IgD-negative memory B cell (primary cell): ENCODE data around the gene EIF4A3. TPM values are rescaled to one million over a fixed set of nuclear protein-coding genes. Genes with fewer than 3 reads are reported as not detected.

Experiments
- H3K27ac Mint-ChIP-seq, 3 donors: one replicate each; pipeline ENCODE4 v1.8.0; 2020 to 2022; ENCODE audit warnings: mild to moderate bottlenecking in 3 of 3, mixed read lengths in 3 of 3, moderate library complexity in 1 of 3
- H3K27me3 Mint-ChIP-seq: one replicate; pipeline ENCODE4 v1.8.0; 2021; ENCODE audit warnings: mixed read lengths
- H3K36me3 Mint-ChIP-seq: one replicate; pipeline ENCODE4 v1.8.0; 2020; ENCODE audit warnings: mild to moderate bottlenecking, mixed read lengths
- H3K4me1 Mint-ChIP-seq, 3 donors: one replicate each; pipeline ENCODE4 v1.8.0; 2020 to 2022; ENCODE audit warnings: mixed read lengths in 3 of 3, mild to moderate bottlenecking in 1 of 3
- H3K4me3 Mint-ChIP-seq, 4 donors: one replicate each; pipeline ENCODE4 v1.8.0; 2020 to 2022; ENCODE audit warnings: mild to moderate bottlenecking in 4 of 4, mixed read lengths in 4 of 4, moderate library complexity in 3 of 4
- H3K9me3 Mint-ChIP-seq, 3 donors: one replicate each; pipeline ENCODE4 v1.8.0; 2020 to 2021; ENCODE audit warnings: mixed read lengths in 3 of 3, mild to moderate bottlenecking in 1 of 3
- polyA plus RNA-seq: library from polyadenylated mRNA; unstranded; fragments of 300-500 nt; fragmentation: Illumina TruSeq; gene quantifications from one replicate; pipeline ENCODE4 v1.2.3, GENCODE V29; 2021

The EIF4A3 gene
- polyA plus RNA-seq, 1 donor from 2014 or later: 71.0 TPM

GRCh38 chr17:80116921-80117380, 30.0 kb downstream of the EIF4A3 start:
- Mint-ChIP-seq H3K4me1 (peaks cover 0 to 3% (median 0%) of the 10 kb centered on the region in 3 donors), H3K27me3 (no peaks in the 10 kb centered on the region), H3K36me3 (peaks cover 3% of the 10 kb centered on the region), H3K9me3 (peaks cover 2 to 8% (median 2%) of the 10 kb centered on the region in 3 donors), H3K27ac (no peak overlapping the region), H3K4me3 (no peak overlapping the region)

GRCh38 chr17:80116276-80116920, 30.5 kb downstream of the EIF4A3 start:
- peaks cover 0 to 3% (median 0%) of the 10 kb centered on the region in 3 donors for H3K4me1 Mint-ChIP-seq
- H3K36me3 Mint-ChIP-seq: peaks cover 3% of the 10 kb centered on the region
- H3K9me3 Mint-ChIP-seq: peaks cover 2 to 8% (median 2%) of the 10 kb centered on the region in 3 donors
- H3K4me3 Mint-ChIP-seq: no peak overlapping the region
- H3K27ac Mint-ChIP-seq: no peak overlapping the region
- H3K27me3 Mint-ChIP-seq: no peaks in the 10 kb centered on the region

DNA sequence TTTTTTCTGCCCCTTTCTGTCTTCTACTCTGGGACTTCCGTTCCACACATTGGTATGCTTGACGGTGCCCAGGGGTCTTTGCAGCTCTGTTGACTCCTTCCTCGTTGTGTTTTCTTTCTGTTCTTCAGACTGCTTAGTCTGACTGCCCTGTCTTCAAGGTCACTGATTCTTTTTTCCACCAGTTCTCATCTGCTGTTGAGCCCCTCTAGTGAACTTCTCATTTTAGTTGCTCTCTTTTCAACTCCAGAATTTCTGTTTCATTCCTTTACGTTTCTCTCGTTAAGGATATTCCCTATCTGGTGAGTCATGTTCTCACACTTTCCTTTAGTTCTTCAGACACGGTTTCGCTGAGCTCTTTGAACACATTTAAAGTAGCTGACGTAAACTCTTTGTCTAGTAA, 31.8 kb downstream of the EIF4A3 start:
- peaks cover 3% of the 10 kb centered on the region for H3K36me3 Mint-ChIP-seq
- H3K4me1 Mint-ChIP-seq: peaks cover 0 to 3% (median 0%) of the 10 kb centered on the region in 3 donors
- H3K9me3 Mint-ChIP-seq: peaks cover 2 to 8% (median 2%) of the 10 kb centered on the region in 3 donors
- no peak overlapping the region for H3K4me3 Mint-ChIP-seq
- H3K27me3 Mint-ChIP-seq: no peaks in the 10 kb centered on the region
- no peak overlapping the region for H3K27ac Mint-ChIP-seq

GRCh38 chr17:80114758-80115157, 32.2 kb downstream of the EIF4A3 start:
- H3K27me3 Mint-ChIP-seq: no peaks in the 10 kb centered on the region
- peaks cover 0 to 3% (median 0%) of the 10 kb centered on the region in 3 donors for H3K4me1 Mint-ChIP-seq
- H3K27ac Mint-ChIP-seq: no peak overlapping the region
- H3K36me3 Mint-ChIP-seq: peaks cover 3% of the 10 kb centered on the region
- no peak overlapping the region for H3K4me3 Mint-ChIP-seq
- H3K9me3 Mint-ChIP-seq: peaks cover 2 to 8% (median 2%) of the 10 kb centered on the region in 3 donors

- Mint-ChIP-seq H3K27me3 (no peaks in the 10 kb centered on the region), H3K27ac (no peak overlapping the region), H3K9me3 (peaks cover 2 to 8% (median 2%) of the 10 kb centered on the region in 3 donors), H3K4me1 (peaks cover 0 to 3% (median 0%) of the 10 kb centered on the region in 3 donors), H3K4me3 (no peak overlapping the region), H3K36me3 (peaks cover 3% of the 10 kb centered on the region)
Observed at GRCh38 chr17:80113033-80113484, 33.9 kb downstream of the EIF4A3 start.

- peaks cover 0 to 3% (median 0%) of the 10 kb centered on the region in 3 donors for H3K4me1 Mint-ChIP-seq
- H3K36me3 Mint-ChIP-seq: peaks cover 3% of the 10 kb centered on the region
- H3K9me3 Mint-ChIP-seq: peaks cover 2 to 8% (median 2%) of the 10 kb centered on the region in 3 donors
- H3K27ac Mint-ChIP-seq: no peak overlapping the region
- H3K27me3 Mint-ChIP-seq: no peaks in the 10 kb centered on the region
- no peak overlapping the region for H3K4me3 Mint-ChIP-seq
Observed at GRCh38 chr17:80112471-80113032, 34.4 kb downstream of the EIF4A3 start.

GRCh38 chr17:80111702-80112470, 35.0 kb downstream of the EIF4A3 start:
- Mint-ChIP-seq H3K4me1 (peaks cover 0 to 3% (median 0%) of the 10 kb centered on the region in 3 donors), H3K27me3 (no peaks in the 10 kb centered on the region), H3K36me3 (peaks cover 3% of the 10 kb centered on the region), H3K27ac (no peak overlapping the region), H3K4me3 (no peak overlapping the region), H3K9me3 (peaks cover 2 to 8% (median 2%) of the 10 kb centered on the region in 3 donors)

DNA sequence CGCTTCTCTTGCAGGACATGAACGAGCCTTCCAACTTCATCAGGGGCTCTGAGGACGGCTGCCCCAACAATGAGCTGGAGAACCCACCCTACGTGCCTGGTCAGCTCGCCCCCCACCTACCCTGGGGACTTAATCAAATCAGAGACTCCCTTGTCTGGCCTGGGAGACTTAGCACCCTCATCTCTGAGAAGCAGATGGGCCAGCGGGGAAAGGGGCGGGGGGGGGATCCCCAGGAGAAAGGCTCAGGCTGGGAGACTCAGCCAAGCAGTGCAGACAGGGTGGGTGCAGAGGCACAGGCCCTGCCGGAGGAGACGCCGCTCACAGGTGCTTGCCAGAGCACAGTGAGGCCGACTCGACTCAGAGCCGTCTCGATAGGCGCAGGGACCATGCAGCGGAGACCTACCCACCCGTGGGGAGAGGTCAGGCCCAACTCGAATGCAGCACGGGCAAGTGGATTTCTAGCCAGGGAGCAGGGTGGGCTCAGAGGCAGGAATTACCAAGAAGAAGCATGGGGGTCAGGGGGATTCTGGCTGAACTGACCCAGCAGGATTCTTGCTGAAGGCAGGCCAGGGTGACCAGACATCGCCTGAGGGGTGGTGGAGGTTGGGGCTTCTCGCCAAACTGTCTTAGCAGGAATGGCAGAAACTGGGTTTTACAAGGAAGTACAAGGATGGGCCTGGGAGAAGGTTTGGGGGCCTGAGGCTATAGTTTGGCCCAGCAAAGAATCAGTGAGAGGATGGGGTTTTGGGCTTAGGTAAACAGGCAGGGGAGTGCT, 35.8 kb downstream of the EIF4A3 start:
- Mint-ChIP-seq H3K27me3 (no peaks in the 10 kb centered on the region), H3K27ac (no peak overlapping the region), H3K4me1 (peaks cover 0 to 3% (median 0%) of the 10 kb centered on the region in 3 donors), H3K4me3 (no peak overlapping the region), H3K36me3 (peaks cover 4% of the 10 kb centered on the region), H3K9me3 (peaks cover 2 to 8% (median 2%) of the 10 kb centered on the region in 3 donors)

DNA sequence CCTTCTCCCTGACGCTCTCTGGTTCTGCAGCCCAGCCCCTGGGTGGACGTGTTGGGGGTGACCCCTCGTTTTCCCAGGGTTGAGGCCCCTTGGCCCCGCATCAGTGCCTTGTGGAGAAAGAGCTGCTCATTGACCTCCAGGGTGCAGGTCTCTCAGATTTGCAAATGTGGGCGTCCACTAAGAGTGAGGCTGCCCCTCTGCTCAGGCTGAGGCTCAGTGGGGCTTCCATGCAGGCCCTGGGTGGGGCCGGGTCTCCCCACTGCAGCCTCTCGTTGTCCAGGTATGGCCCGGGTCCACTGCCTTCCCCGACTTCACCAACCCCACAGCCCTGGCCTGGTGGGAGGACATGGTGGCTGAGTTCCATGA, 36.5 kb downstream of the EIF4A3 start:
- no peak overlapping the region for H3K27ac Mint-ChIP-seq
- peaks cover 8% of the 10 kb centered on the region for H3K36me3 Mint-ChIP-seq
- no peaks in the 10 kb centered on the region for H3K27me3 Mint-ChIP-seq
- peaks cover under 1 to 8% (median 2%) of the 10 kb centered on the region in 3 donors for H3K9me3 Mint-ChIP-seq
- peaks cover 0 to 3% (median 0%) of the 10 kb centered on the region in 3 donors for H3K4me1 Mint-ChIP-seq
- H3K4me3 Mint-ChIP-seq: no peak overlapping the region

DNA sequence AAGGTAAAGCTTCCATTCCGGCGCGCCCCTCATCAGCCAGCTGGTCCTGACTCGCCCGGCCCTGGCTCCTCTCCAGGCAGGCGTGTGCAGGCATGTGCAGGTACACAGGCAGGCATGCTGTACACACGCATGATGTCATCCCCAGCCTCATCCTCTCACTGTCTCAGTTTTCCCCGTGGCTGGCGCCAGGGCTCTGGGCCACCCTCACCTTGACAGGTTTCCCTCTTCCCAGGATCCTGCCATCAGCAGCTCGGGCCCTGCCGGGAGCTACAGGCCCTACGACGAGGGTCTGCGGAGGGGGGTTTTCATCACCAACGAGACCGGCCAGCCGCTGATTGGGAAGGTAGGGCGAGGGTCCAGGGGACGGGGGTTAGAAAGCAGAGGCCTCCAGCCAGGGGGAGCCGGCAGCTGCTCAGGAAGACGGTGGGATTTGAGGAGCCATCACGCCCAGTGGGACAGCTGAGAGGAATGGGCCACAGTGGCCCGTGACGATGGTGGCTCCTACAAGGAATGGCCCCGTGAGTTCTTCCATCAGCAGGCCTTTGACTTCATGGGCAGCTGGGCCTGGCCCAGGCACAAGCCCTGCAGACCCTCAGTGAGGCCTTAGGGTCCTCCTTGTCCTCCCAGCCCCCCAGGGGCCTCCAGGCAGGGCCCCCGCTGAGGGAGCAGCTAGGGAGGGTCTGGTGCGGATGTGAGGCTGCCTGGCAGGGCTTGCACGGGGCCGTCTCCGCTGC, 37.0 kb downstream of the EIF4A3 start:
- no peaks in the 10 kb centered on the region for H3K27me3 Mint-ChIP-seq
- H3K9me3 Mint-ChIP-seq: peaks cover 0 to 3% (median 2%) of the 10 kb centered on the region in 3 donors
- no peak overlapping the region for H3K27ac Mint-ChIP-seq
- H3K36me3 Mint-ChIP-seq: peaks cover 8% of the 10 kb centered on the region
- H3K4me3 Mint-ChIP-seq: no peak overlapping the region
- peaks cover 0 to 3% (median 0%) of the 10 kb centered on the region in 3 donors for H3K4me1 Mint-ChIP-seq

GRCh38 chr17:80109066-80109660, 37.8 kb downstream of the EIF4A3 start:
- H3K4me3 Mint-ChIP-seq: peak overlapping the region in 1 of 4 donors; percentile 17
- H3K27me3 Mint-ChIP-seq: no peaks in the 10 kb centered on the region
- peaks cover 8% of the 10 kb centered on the region for H3K36me3 Mint-ChIP-seq
- H3K9me3 Mint-ChIP-seq: no peaks in the 10 kb centered on the region
- no peaks in the 10 kb centered on the region for H3K4me1 Mint-ChIP-seq
- no peak overlapping the region for H3K27ac Mint-ChIP-seq

GRCh38 chr17:80108036-80108971, 38.6 kb downstream of the EIF4A3 start:
- Mint-ChIP-seq H3K27ac (no peak overlapping the region), H3K4me3 (no peak overlapping the region), H3K36me3 (peaks cover 5% of the 10 kb centered on the region), H3K4me1 (peaks cover 0 to 1% (median 0%) of the 10 kb centered on the region in 3 donors), H3K9me3 (no peaks in the 10 kb centered on the region), H3K27me3 (no peaks in the 10 kb centered on the region)
